Right hindlimb (tissue), 1 donor: ENCODE measurements around the gene AHCYL2.
"Not testable (repeated sequence)": the region's sequence is repeated elsewhere in the genome, so short reads cannot be mapped to it uniquely, and the experiment has no call there.

Experiments
- DNase-seq: peaks from one replicate; pipeline ENCODE4 v3.0.0-alpha.2; 2018

The AHCYL2 gene

DNA sequence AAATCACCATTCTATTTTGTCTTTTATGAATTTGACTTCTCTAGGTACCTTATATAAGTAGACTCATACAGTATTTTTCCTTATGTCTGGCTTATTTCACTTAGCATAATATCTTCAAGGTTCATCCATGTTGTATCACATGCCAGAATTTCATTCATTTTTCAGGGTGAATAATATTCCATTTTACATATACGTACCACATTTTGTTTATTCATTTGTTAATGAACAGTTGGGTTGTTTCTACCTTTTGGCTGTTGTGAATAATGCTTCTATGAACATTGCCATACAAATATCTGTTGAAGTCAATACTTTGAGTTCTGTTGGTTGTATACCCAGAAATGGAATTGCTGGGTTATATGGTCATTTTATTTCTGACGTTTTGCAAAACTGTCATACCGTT lies 20.7 kb downstream of the AHCYL2 start:
- no peak for DNase-seq

DNA sequence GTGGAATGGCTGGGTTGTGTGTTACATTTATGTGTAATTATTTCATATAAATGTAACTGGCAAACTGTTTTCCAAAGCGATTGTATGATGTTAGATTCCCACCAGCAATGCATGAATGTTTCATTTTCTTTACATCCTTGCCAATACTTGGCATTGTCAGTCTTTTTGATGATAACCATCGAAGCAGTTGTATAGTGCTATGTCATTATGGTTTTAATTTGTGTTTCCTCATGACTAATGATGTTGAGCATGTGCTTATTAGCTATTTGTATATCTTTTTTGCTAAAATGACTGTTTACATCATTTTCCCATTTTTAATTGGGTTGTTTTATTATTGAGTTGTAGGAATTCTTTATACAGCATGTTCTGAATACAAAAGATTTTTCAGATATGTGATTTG lies 22.3 kb downstream of the AHCYL2 start:
- DNase-seq = no peak

GRCh38 chr7:129252128-129252527 lies 27.3 kb downstream of the AHCYL2 start:
- no peak for DNase-seq

DNA sequence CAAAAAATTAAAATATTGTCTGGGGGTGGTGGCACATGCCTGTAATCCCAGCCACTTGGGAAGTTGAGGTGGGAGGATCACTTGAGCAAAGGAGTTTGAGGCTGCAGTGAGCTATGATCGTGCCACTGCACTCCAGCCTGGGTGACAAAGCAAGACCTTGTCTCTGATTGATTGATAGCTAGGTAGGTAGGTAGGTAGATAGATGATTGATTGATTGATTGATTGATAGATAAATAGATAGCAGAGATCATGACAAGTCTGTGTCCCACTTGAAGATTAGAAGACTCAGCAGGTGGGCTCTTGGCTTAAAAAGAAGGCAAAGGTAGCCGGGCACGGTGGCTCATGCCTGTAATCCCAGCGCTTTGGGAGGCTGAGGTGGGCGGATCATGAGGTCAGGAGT lies 27.8 kb downstream of the AHCYL2 start:
- DNase-seq = not testable (repeated sequence)

DNA sequence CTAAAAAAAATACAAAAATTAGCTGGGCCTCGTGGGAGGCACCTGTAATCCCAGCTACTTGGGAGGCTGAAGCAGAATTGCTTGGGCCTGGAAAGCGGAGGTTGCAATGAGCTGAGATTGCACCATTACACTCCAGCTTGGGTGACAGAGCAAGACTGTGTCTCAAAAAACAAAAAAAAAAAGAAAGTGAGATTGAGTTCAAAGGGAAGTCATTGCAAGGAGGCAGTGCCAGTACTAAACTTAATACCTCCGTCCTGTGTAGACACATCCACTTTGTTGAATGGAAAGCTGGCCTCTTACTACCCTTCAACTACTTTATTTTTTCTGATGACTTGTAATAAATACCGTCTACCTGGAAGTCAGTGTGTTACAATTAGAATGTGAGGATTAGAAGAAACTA lies 31.0 kb downstream of the AHCYL2 start:
- no peak for DNase-seq

- no peak for DNase-seq
Observed at GRCh38 chr7:129256221-129256620, 31.4 kb downstream of the AHCYL2 start.

- DNase-seq = no peak
Observed at GRCh38 chr7:129257168-129257567, 32.3 kb downstream of the AHCYL2 start.

GRCh38 chr7:129258649-129259389 lies 34.0 kb downstream of the AHCYL2 start:
- no peak for DNase-seq

DNA sequence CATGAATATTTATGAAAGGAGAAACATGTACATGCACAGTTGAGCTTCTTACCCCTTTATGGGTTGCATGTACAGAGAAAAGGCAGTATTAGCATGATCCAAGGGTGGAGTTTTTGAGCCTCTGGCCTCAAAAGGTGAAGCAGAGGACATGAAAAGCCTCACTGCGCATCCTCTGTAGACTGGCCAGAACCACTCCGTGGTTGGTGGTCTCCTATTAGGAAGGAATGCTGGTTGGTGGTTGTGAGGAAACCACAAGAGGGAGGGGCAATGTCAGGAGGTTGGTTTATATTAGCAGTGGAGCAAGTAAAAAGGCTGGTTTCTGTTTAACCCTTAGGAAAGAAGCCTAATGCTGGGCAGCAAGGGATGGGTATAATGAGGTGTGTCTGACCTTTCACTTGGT lies 37.5 kb downstream of the AHCYL2 start:
- DNase-seq = peak; percentile 50

GRCh38 chr7:129263168-129263567 lies 38.3 kb downstream of the AHCYL2 start:
- no peak for DNase-seq

GRCh38 chr7:129264534-129264933 lies 39.7 kb downstream of the AHCYL2 start:
- DNase-seq = no peak

DNA sequence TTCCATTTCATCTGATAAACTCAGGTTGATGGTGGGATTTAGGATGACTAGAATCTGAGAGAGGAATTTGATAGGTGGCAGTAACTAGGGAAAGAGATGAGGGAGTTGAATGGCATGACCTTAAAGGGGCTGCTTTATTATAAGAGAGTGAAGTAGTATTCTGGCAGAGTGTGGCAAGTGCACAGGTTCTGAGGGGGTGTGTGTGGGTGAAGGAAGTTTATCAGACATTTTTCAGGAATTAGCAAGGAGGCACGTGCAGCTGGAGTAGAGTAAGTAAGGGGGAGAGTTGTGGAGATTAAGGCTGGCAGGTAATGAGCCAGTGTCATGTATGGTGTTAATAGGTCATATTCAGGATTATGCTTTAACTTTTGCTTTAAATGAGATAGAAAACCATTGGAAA lies 40.5 kb downstream of the AHCYL2 start:
- DNase-seq = no peak

DNA sequence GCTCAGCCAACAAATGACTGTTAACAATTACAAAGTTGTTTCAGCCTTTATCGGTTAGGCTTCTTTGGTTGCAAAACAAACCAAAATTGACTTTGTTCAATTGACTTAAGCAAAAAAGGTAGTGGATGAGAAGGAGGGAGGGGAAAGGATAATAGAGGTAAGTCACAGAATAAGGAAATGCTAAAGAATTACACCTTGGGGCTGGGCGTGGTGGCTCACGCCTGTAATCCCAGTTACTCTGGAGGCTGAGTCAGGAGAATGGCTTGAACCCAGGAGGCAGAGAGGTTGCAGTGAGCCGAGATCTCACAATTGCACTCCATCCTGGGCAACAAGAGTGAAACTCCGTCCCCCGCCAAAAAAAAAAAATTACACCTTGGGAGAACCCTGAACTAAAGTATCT lies 41.4 kb downstream of the AHCYL2 start:
- DNase-seq = no peak

- no peak for DNase-seq
Observed at GRCh38 chr7:129270077-129270476, 45.2 kb downstream of the AHCYL2 start.

DNA sequence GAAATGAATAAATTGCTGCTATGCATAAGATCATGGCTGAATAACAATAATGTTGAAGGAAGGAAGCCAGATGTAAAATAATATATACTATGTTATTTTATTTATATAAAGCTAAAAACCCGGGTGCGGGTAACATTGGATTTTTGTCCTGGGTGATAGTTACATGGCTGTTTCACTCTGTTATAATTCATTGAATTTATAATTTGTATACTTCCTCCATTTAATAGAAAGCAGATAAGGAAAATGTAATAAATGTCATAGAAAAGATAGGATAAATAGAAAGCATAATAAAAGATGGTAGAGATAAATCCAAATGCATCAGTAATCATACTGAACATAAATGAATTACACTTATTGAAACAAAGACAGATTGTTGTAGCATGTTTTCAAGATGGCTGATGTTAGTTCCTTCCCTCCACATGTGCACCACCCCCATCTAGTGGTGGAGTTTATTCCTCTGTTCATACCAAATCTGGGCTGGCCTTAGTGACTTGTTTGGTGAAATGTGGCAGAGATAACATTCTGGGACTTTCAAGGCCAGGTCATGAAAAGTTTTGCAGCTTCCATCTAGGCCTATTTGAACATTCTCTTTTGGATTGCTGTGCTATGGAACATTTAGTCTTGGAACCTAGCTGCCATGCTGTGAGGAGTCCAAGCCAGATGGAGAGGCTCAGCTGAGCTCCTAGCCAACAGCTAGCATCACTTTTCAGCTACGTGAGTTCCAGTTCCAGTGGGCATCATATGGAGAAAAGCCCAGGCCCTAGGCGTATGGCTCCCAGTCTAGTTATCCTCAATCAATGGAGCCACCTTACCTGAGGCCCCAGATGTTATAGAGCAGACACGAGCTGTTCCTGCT lies 46.9 kb downstream of the AHCYL2 start:
- DNase-seq = no peak

DNA sequence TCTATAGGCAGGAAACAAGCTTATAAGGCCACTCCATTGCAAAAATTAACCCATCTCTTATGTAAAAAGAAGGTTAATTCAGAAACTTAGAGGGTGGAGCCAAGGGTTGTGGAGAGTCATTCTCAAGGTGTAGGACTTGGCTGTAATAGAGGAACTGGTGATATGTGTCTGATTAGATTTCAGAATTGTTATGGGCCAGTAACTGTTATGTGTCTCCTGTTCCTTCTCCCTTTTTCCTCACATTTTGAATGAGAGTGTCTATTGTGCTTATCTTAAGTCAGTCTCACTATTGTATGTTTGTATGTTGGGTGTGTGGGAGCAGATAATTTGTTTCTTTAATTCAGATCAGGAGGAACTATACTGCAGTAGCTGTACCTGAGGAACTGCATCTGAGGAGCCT lies 49.1 kb downstream of the AHCYL2 start:
- no peak for DNase-seq

GRCh38 chr7:129277629-129278028 lies 52.8 kb downstream of the AHCYL2 start:
- no peak for DNase-seq

DNA sequence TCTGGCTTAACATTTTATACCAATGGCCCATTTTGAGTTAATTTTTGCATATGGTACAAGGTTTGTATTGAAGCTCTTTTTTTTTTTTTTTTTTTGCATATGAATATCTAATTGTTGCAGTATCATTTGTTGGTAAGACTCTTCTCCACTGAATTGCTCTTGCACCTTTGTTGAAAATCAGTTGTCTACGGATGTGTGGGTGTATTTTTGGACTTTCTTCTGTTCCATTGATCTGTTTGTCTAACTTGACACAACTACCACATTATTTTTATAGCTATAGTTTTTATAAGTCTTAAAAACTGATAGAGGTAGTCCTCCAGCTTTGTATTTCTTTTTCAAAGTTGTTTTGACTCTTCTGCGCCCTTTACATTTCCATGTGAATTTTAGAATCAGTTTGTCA lies 53.9 kb downstream of the AHCYL2 start:
- DNase-seq = no peak

DNA sequence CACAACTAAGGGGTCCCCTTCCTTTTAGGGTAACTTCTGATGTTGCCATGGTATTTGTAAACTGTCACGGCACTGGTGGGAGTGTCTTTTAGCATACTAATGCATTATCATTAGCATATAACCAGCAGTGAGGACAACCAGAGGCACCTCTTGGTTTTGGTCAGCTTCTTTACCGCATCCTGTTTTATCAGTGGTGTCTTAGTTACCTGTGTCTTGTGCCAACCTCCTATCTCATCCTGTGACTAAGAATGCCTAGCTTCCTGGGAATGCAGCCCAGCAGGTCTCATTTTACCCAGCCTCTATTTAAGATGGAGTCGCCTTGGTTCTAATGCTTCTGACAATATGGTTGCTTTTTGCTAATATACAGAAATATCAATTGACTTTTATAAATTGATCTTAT lies 54.9 kb downstream of the AHCYL2 start:
- no peak for DNase-seq

DNA sequence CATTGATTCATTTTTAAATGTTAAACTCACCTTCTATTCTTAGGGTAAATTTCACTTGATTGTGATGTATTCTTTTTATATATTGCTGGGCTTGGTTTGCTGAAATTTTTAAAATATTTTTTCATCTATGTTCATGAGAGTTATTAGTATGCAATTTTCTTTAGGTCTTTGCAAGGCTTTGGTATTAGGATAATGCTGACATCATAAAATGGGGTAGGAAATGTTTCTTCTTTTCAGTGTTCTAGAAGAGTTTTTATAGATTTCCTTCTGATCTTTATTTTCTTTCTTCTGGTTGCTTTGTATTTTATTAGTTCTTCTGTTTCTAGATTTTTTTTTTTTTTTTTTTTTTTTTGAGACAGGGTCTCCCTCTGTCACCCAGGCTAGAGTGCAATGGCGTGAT lies 56.3 kb downstream of the AHCYL2 start:
- no peak for DNase-seq

- DNase-seq = no peak
Observed at GRCh38 chr7:129282865-129283264, 58.0 kb downstream of the AHCYL2 start.

- DNase-seq = no peak
Observed at GRCh38 chr7:129283936-129284335, 59.1 kb downstream of the AHCYL2 start.

- no peak for DNase-seq
Observed at GRCh38 chr7:129285111-129285510, 60.3 kb downstream of the AHCYL2 start.

- DNase-seq = no peak
Observed at GRCh38 chr7:129292861-129293260, 68.0 kb downstream of the AHCYL2 start.
